DMS153 treated with DMSO at 0.1 percent for 48 hours (cell line): ENCODE data around the gene CDKN1B.
"Not testable (repeated sequence)": the region's sequence is repeated elsewhere in the genome, so short reads cannot be mapped to it uniquely, and the experiment has no call there.

Experiments used
- DNase-seq: peaks from one replicate; lab custom pipeline; 2025; ENCODE audit not compliant: unreplicated experiment; lab: John Stamatoyannopoulos, UW

The CDKN1B gene

GRCh38 chr12:12723681-12724420 is 6.7 kb downstream of the CDKN1B start:
- peak; percentile 17 for DNase-seq

GRCh38 chr12:12724421-12725085 is 7.4 kb downstream of the CDKN1B start:
- DNase-seq = no peak

- DNase-seq = peak; percentile 90
These were observed 8.2 kb downstream of the CDKN1B start for GRCh38 chr12:12725086-12725955.

- no peak for DNase-seq
These were observed 8.9 kb downstream of the CDKN1B start for GRCh38 chr12:12725956-12726554.

GRCh38 chr12:12726555-12727093 is 9.5 kb downstream of the CDKN1B start:
- DNase-seq = peak; percentile 16

- DNase-seq = no peak
These were observed 14.0 kb downstream of the CDKN1B start for GRCh38 chr12:12731178-12731577.

- DNase-seq = no peak
These were observed 14.6 kb downstream of the CDKN1B start for GRCh38 chr12:12731785-12732184.

- no peak for DNase-seq
These were observed 15.9 kb downstream of the CDKN1B start for GRCh38 chr12:12733118-12733517.

GRCh38 chr12:12734054-12734453 is 16.9 kb downstream of the CDKN1B start:
- no peak for DNase-seq

- DNase-seq = no peak
These were observed 17.4 kb downstream of the CDKN1B start for GRCh38 chr12:12734561-12735071.

GRCh38 chr12:12735301-12735700 is 18.1 kb downstream of the CDKN1B start:
- no peak for DNase-seq

GRCh38 chr12:12736759-12737676 is 19.9 kb downstream of the CDKN1B start:
- DNase-seq = peak; percentile 53

GRCh38 chr12:12738152-12738551 is 21.0 kb downstream of the CDKN1B start:
- DNase-seq = not testable (repeated sequence)

- DNase-seq = no peak
These were observed 24.5 kb downstream of the CDKN1B start for GRCh38 chr12:12741660-12742059.

- DNase-seq = peak; percentile 15
These were observed 27.6 kb downstream of the CDKN1B start for GRCh38 chr12:12744546-12745305.

- DNase-seq = no peak
These were observed 28.5 kb downstream of the CDKN1B start for GRCh38 chr12:12745576-12746211.

- DNase-seq = no peak
These were observed 30.1 kb downstream of the CDKN1B start for GRCh38 chr12:12747278-12747677.

GRCh38 chr12:12748044-12748443 is 30.9 kb downstream of the CDKN1B start:
- no peak for DNase-seq
